Stimulated activated CD8-positive, alpha-beta memory T cell treated with anti-CD3 and anti-CD28 coated beads, Interleukin-7, amount 100 ng/mL, for 48 hours (primary cell): Measurements from ENCODE around the gene SUN3.
A peak's percentile ranks its signal among the peaks of the same experiment; 100 is the strongest.

Experiments used
- DNase-seq, 2 donors: peaks; one replicate each; pipeline ENCODE4 v3.0.0-alpha.2; 2020; ENCODE audit warnings: low read depth in 1 of 2; ENCODE audit errors: extremely low read depth in 1 of 2

Gene SUN3

DNA sequence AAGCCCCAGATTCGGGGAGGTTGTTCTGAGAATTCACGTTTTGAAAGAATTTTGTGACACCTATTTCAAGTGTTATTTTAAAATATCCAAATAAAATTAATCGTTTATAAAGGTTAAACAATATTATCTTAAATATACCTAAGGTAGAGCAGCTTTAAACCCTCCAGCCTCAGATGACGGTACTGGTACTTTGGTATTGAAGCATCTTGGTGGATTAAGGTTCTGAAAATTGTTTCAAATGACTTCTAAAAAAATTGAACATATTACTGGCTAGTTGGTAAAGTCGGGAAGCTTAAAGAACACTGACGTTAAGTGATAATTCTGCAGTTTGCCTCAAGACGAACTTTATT, 49.1 kb downstream of the SUN3 start:
- DNase-seq, result no peak

DNA sequence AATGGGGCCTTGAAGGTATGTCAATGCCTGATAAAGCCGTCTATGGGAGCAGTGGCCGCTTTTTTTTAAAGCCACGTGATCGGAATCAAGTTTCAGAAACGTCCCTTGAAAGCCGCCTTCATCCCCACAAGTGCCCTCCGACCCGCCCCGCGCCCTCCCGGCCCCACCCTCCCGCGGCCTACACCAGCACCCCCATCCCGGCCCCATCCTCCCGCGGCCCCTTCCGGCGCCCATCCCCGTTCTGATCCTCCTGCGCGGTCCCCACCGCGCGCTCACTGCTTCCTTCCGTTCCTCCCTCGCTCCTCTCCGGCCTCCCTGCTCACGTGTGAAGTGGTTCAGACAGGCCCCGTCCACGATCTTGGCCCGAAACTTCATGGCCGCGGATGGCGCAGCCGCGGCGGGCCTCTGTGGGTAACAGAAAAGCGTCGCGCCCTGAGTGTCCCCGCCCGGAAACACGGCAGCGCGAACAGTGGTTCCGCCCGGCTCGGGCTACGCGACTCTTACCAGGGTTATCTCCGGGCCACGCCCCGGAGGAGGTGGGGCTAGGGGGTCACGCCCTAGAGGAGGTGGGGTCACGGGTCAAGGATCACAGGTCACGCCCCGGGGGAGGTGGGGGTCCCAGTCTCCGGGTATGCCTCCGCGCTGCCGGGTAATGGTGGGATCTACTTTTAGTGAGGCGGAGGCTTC, 49.6 kb downstream of the SUN3 start, which contains the start of gene HUS1:
Gene HUS1, minus strand, starts transcription at position 471 of the 687 bp plus-strand sequence. Its CDS starts 96 bp downstream, at position 375.
- DNase-seq, result peak; percentile 83 to 90

DNA sequence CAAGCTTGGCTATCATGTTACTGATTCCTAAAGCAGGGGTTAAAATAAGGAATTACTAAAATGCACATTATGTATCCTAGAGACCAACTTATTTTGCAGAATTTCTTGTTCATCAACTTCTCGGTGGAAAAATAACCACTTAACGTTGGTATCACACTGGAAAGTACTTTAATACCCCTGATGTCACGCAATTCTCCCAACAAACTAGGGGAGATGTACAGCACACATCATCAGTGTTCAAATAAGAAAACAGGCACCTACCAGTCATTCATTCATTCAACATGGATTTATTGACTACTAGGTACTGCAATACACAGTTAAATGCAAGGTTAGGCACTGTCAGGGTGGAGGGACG, 50.1 kb downstream of the SUN3 start:
- DNase-seq, result no peak

DNA sequence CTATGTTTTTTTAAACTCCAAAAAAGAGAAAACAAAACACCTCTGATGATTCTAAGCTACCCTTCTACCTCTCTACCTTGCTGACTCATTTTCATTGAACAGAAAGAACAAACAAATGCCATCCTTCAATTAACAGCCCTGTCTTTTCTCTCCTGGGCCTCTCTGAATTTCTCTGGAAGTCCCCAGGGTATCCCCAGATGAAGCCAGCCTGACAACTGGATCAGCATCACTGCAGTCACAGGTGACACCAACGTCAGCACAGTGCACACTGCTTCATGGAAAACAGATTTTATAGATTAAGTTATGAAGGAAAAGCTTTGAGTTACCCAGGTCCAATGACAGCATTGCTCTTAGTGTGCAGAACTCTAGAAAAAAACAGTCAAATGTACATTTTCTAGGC, 55.2 kb downstream of the SUN3 start:
- no peak for DNase-seq

DNA sequence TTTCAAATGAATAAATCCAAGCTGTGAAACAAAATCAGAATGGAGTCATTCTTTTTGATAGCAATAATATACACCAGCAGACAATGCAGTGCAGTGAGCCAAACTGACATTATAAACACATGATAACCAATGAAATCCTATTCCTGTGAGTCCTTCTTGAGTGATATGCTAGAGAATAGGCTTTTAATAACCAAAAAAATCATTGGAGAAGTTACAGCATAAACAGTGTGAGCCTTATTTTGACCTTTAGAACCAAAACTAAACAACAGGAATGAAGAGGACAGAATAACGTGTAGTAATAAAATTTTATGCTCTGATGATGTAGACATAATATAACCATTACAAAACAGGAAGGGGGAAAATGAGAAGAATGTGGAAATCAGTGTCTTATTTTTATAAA, 58.1 kb downstream of the SUN3 start:
- DNase-seq, result no peak

DNA sequence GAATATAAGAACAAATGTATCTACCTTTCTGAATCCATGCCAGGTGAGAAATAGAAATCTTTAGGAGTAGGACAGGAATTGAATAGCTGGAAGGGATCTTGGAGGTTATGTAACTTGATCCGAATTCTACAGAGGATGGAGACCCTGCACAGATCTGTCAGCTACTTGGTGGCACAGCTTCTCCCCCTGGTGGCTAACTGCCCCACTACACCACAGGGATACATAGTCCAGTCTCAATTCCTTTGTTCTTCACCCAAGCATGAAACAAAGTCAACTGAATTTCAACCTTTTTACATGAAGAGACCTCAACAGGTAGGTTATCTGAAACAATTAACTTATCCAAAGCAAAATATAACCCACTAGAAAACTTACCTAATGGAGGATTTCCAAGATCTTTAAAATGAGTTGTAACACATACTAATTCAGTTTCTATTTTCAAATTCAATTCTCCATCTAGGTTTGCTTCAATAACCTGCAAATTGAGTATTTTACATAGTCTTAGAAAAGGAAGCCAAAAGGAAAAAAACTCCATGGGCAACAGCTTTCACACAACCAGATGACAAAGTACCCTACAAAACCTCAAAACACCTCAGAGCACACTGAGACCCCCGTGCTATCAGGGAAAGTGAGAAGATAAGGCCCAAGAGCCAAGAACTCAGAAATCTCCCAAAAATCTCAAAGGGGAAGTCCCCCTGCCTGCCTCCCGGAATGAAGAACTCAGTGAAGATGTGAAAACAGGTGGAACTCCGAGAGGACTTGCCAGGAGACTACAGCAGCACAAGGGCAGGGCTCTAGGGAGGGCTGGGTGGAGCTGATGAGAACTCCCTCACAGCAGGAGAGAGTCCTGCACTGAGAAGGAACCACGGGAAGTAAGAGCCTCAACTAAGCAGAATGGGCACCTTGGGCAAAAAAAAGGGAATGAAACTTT, 59.8 kb downstream of the SUN3 start:
- peak; percentile 18 to 30 for DNase-seq

DNA sequence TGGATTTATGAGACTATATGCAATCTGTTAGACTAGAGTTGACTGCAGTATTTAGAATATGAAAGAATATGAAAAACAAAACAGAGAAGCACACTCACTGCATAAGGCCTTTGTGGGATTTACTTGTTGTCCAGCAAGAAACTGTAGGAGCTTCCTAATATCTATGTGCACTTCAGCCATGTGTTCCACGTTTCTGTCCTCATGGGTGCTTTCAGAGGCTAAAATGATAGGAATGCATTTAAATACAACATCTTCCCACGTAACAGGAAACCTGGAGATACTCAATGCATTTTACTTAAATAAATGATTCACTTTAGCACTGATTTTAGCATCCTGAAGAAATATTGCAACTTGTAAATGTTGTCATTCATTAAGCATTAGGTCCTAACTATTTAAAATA, 61.2 kb downstream of the SUN3 start:
- DNase-seq, result no peak

DNA sequence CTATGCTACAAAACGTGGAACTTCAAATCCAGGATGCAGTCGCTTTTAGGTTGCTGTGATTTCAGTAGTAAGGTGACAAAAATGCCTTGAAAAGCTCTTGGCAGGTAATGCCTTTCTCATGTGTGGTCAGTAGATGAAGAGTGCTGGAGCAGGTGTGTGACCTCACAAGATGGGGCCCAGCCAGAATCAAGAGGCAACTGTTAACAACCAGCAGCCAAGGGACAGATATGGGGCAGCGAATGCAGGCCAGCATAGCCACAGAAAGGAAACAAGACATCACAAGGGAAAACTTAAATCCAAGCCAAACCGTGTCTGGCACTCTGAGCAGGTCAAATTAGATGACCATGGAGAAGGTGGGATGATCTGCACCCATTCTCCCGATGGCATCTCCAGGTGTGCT, 61.8 kb downstream of the SUN3 start:
- no peak for DNase-seq

DNA sequence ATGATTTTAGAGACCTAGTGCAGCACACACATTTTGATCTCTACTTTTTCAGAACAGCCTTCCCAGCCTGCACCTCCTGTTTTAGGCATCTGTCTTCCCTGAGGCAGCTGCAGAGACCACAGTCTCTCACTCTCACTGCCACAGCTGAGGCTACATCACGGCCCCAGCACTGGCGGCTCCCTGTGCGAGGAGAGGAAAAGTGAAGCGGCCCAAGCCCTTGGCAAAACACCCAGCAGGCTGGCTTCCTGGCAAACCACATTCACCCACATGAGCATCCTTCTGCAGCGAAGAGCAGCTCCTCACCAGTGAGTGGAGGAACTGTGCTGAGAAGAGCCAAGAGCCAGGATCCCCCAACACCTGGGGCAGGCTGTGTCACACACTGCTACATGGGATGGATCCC, 63.5 kb downstream of the SUN3 start:
- DNase-seq, result no peak

DNA sequence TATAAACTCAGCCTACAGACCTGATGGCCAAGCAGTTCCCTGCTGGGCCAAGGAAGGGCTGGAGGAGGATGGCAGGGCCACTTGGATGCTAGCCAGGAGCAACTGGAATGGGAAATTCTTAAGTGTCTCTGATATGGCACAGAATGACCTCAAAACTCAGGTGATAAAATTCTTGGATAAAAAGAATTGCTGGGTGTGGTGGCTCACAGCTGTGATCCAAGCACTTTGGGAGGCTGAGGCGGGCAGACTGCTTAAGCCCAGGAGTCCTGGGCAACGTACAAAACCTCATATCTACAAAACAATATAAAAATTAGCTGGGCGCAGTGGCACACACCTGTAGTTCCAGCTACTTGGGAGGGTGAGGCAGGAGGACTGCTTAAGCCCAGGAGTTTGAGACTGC, 66.6 kb downstream of the SUN3 start:
- no peak for DNase-seq

DNA sequence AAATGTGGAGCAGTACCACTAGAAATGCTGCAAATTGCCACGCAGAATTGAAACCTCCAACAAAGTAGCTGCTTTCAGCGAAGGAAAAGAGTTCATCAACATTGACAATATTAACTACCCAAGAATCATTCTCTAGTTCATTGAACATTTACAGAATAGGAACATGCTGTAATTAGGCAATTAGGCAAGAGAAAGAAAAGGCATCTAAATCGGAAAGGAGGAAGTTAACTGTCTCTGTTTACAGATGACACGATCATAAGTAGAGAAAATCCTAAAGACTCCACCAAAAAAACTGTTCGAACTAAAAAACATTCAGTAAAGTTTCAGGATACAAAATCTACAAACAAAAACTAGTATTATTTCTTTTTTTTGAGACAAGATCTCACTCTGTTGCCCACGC, 71.8 kb downstream of the SUN3 start:
- no peak for DNase-seq

DNA sequence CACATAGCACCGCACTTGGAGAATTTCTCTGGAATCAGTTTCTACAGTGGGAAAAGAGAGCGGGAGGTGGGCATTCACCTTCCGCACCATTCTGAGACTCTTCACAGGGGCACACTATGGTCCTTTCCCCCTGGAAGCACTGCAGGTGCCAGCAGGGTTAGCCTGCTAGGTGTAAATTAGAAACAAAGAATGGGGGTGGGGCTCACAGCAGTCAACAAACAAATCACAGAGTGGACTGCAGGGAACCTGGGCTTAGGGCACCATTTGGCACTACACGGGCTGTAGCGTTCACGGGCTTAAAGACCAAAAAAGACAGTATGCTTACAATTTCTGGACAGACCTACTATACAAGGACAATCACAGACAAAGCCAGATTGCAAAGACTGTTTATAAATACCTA, 72.7 kb downstream of the SUN3 start:
- DNase-seq, result no peak

DNA sequence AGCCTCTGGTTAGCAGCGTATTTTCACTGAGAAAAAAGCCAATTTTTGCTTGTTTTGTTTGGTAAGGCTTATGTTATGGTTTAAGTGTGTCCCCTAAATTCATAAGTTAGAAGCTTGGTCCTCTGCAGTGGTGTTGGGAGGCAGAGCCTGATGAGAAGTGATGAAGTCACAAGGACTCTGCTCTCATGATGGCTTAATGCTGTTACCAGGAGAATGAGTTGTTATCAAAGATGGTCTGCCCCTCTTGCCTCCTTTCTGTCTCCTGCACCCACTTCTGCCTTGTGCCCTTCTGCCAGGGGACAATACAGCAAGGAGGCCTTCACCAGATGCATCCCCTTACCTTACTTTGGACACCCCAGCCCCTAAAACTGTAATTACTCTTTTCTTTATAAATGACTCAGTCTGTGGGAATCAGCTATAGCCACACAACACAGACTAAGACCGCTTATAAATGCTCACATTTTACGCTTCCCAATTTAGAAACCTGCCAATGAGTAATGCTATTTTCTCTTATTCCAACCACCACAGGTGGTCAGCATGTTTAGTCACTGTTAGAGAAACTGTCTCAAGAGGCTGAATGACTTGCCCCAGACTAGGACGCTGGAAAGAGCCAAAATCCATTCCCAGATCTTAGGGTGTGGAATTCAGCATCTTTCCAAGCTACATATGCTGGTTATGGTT, 74.5 kb downstream of the SUN3 start:
- DNase-seq, result no peak

DNA sequence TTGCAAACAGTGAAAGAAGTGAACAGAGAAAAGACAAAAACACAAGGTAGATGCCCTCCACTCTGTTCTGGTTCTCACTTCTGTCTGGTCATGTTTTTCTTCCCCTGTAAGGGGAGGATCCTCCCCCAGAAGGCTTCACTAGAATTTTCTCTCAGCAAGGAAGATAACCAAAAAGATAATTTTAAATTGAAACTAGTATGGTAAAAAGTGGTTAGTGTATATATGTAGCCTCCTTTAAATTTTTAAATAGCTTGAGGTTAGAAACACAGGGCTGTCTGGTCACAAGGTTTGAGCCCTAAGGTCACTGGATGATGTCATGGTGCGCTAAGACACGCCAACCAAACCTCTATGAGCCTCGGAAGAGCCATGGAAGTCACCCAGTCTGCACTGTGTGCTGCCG, 75.1 kb downstream of the SUN3 start:
- DNase-seq, result no peak

DNA sequence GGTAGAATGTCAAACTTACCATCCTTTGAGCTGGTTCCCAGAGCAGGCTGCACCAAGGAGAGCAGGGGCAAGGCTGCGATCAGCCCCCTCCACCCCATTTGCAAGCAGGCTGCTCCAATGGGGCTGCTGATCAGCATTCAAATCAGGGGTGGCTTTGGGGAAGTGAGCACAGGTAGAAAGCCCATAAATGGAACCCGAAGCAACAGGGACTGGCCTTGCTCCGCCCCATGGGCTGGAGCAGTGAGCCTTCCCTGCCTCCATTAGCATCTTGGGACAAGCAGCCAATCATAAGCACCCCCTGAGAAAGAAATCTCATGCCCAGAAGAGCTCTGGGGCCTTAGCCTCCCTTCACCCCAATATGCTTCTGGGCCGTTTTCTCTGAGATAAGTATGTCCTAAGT, 76.7 kb downstream of the SUN3 start:
- no peak for DNase-seq

DNA sequence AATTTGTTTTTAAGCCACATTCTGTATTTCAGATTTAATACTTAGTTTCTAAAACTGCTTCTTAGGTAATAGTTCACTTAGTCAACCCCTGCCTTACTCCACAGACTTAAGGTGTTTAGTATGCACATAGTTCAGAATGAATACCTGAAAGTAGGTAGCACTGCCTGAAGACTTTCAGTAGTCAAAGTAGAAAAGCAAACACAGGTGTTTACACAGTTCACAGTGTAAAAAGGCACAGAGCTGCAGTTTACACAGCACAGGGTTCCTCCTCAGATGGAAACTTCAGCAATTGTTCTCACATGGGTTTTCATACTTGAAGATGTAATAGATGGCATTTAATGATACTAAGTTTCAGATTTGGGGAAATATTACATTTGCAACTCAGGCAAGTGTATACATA, 77.5 kb downstream of the SUN3 start:
- no peak for DNase-seq

DNA sequence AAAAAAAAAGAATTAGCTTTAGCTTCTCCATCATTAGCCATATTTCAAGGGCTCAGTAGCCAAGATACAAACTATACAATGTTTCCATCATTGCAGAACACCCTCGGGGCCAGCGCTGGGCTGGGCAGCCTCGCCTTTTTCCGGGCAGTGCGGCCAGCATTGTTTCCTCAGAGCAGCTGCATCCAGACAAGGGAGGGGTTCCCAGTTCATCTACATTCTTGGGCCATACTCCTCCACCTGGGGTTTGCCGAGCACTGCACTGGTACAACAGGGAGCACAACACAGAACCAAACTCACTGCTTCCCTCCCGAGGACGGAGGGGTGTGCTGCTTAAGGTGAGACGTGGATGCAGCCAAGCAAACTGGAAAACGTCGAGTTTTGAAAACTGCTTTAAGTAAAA, 78.2 kb downstream of the SUN3 start:
- no peak for DNase-seq

DNA sequence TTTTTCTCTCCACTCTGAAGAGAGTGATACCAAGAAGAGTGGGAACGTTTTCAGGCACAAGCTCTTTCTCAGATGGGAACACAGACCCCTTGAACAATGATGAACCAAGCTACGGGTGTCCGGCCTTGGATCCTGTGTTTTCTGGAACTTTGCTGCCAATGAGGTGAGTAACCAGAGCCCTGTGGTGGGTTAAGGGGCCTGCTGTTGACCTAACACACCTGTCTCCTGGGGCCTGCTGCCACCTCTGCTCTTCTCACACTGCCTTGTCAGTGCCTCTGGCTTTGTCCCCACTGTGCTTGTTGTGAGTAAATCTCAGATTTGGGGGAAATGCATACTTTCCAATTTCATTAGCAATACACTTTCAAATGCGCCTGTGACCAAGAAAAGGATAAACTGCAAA, 79.2 kb downstream of the SUN3 start:
- DNase-seq, result no peak

DNA sequence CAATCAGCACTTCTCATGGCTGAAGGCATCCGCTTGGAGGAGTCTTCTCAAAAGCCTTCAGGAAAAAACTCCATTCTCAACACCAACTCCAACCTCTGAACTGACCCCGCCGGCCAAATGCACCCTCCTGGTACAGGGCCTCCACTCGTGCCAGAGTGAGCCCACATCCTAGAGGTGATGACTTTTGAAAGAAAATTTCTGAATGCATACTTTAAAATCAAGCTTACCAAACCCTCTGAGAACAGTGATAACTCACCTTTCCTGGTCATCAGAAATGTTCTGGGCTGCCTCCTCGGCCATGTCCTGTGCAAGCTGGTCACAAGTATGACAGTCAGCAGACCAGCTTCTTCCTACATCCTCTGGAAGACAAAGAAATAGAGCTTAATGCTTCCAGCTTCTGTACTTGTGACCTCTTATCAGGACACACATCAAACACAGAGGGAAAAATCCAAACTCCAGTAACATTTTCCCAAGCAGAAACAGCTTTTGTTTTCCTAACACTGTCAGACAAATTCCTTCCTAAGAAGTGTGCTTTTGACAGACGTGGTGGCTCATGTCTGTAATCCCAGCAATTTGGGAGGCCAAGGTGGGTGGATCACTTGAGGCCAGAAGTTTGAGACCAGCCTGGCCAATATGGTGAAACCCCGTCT, 80.6 kb downstream of the SUN3 start, which contains the start of gene PKD1L1:
Gene PKD1L1, minus strand, starts transcription at position 326 of the 650 bp plus-strand sequence. Its CDS starts 26 bp downstream, at position 300.
- no peak for DNase-seq

DNA sequence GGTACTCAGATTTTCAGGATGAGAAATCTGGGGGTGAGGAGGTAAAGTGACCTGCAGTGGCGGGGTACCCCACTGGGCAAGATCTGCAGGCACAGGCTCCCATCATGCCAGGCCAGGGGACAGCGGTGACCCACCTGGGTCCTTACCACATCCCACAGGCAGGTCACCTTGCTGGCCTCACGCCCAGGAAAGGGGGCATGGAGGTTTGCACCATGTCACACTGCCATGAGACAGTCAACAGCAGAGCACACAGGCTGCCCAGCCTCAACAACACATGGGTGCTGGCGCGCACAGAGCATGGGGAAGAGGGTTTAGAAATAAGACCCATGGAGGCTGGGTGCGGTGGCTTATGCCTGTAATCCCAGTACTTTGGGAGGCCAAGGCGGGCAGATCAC, 81.6 kb downstream of the SUN3 start:
- DNase-seq, result no peak
